H1 (cell line): Measurements from ENCODE around the gene CPSF4L. TPM values are rescaled to one million over a fixed set of nuclear protein-coding genes. Genes with fewer than 3 reads are reported as not detected.
"Not testable (repeated sequence)": the region's sequence is repeated elsewhere in the genome, so short reads cannot be mapped to it uniquely, and the experiment has no call there.

Source experiments
- CTCF ChIA-PET: fragments of 300-600 bp; sonication (Branson Sonifier 250); formaldehyde crosslinking; loops from one replicate; lab custom pipeline; 2021; ENCODE audit not compliant: partially characterized antibody; lab: Charles Lee
- POLR2A ChIA-PET: fragments of 300-600 bp; sonication (Branson Sonifier 250); formaldehyde crosslinking; loops from one replicate; lab custom pipeline; 2021; ENCODE audit warnings: inconsistent platforms; ENCODE audit not compliant: partially characterized antibody; lab: Charles Lee
- DNase-seq, 2 experiments: peaks; one replicate each; pipeline versions ENCODE4 v3.0.0 to v3.0.0-alpha.2; 2010 to 2022; ENCODE audit warnings: low spot score in 2 of 2, low read depth in 1 of 2, mixed read lengths in 1 of 2
- FAIRE-seq: peaks from 2 replicates; lab custom pipeline; 2011; peaks lifted over from hg19 to GRCh38; lab: Jason Lieb, UNC
- H2AFZ ChIP-seq: 2 replicates; pipeline ENCODE4 v1.8.1; 2012; ENCODE audit warnings: low read length, inconsistent platforms
- H2AK5ac ChIP-seq: 2 replicates; pipeline ENCODE4 v1.6.1; 2013; ENCODE audit warnings: low read depth, low read length
- H2BK120ac ChIP-seq: replicated peaks from 2 replicates; pipeline ENCODE3; 2013; ENCODE audit warnings: low read depth, low read length, inconsistent platforms
- H2BK12ac ChIP-seq: 2 replicates; pipeline ENCODE4 v1.6.1; 2013; ENCODE audit warnings: low read depth, low read length
- H2BK15ac ChIP-seq: 2 replicates; pipeline ENCODE4 v1.6.1; 2013; ENCODE audit warnings: low read length
- H2BK20ac ChIP-seq: 2 replicates; pipeline ENCODE4 v1.6.1; 2013; ENCODE audit warnings: low read length
- H2BK5ac ChIP-seq: 2 replicates; pipeline ENCODE4 v1.6.1; 2013; ENCODE audit warnings: low read depth, low read length
- H3K14ac ChIP-seq: 2 replicates; pipeline ENCODE4 v1.6.1; 2013; ENCODE audit warnings: inconsistent platforms; ENCODE audit not compliant: insufficient read length
- H3K18ac ChIP-seq: 2 replicates; pipeline ENCODE4 v1.6.1; 2013; ENCODE audit warnings: low read length; ENCODE audit errors: extremely low read depth
- H3K23ac ChIP-seq: 2 replicates; pipeline ENCODE4 v1.6.1; 2013; ENCODE audit warnings: inconsistent platforms; ENCODE audit not compliant: insufficient read length
- H3K23me2 ChIP-seq: 2 replicates; pipeline ENCODE4 v1.6.1; 2013; ENCODE audit warnings: low read depth, low read length
- H3K27ac ChIP-seq: 2 replicates; pipeline ENCODE4 v1.6.1; 2011; ENCODE audit warnings: low read depth, low read length, inconsistent platforms
- H3K27me3 ChIP-seq, 4 experiments: replicated peaks in 1 of 4; 1 replicate in 1 of 4; 2 replicates in 3 of 4; pipeline versions ENCODE4 v1.6.1 to v1.8.1; 2011 to 2013; ENCODE audit warnings: low read length in 3 of 4, mild to moderate bottlenecking in 3 of 4, inconsistent platforms in 2 of 4, mixed read lengths in 2 of 4, moderate library complexity in 1 of 4; ENCODE audit not compliant: control insufficient read depth in 3 of 4, insufficient read depth in 3 of 4; ENCODE audit errors: extremely low read depth in 1 of 4
- H3K36me3 ChIP-seq, 4 experiments: 2 replicates each; pipeline versions ENCODE4 v1.6.1 to v1.8.1; 2011 to 2013; ENCODE audit warnings: mild to moderate bottlenecking in 4 of 4, low read length in 3 of 4, moderate library complexity in 2 of 4, control low read depth in 1 of 4, inconsistent platforms in 1 of 4; ENCODE audit not compliant: insufficient read depth in 4 of 4, control insufficient read depth in 2 of 4
- H3K4ac ChIP-seq: replicated peaks from 2 replicates; pipeline ENCODE3; 2013; ENCODE audit warnings: low read length, low read depth, mixed read lengths, inconsistent platforms; ENCODE audit not compliant: insufficient read length
- H3K4me1 ChIP-seq, 4 experiments: replicated peaks in 1 of 4; 1 replicate in 1 of 4; 2 replicates in 3 of 4; pipeline versions ENCODE4 v1.6.1 to v1.8.1; 2011 to 2013; ENCODE audit warnings: low read length in 3 of 4, inconsistent platforms in 2 of 4, mixed read lengths in 1 of 4; ENCODE audit not compliant: insufficient read depth in 4 of 4, control insufficient read depth in 3 of 4
- H3K4me2 ChIP-seq, 2 experiments: 2 replicates each; pipeline versions ENCODE4 v1.6.1 to v1.8.1; 2011 to 2013; ENCODE audit warnings: low read depth in 2 of 2, low read length in 2 of 2, control low read depth in 1 of 2, inconsistent platforms in 1 of 2, mild to moderate bottlenecking in 1 of 2; ENCODE audit not compliant: insufficient read depth in 1 of 2
- H3K4me3 ChIP-seq, 4 experiments: fragments of 200-600, 300-600 bp in 1 of 4; sonication (generic), shearing (Covaris generic), sonication (Bioruptor Twin) in 1 of 4; 2 replicates each; pipeline versions ENCODE4 v1.5.1 to v1.8.1; 2011 to 2016; ENCODE audit warnings: low read length in 4 of 4, low read depth in 3 of 4, control low read depth in 2 of 4, inconsistent platforms in 2 of 4, mild to moderate bottlenecking in 2 of 4, mixed read lengths in 1 of 4, moderate library complexity in 1 of 4; ENCODE audit not compliant: insufficient read depth in 2 of 4; ENCODE audit errors: extremely low read depth in 1 of 4
- H3K56ac ChIP-seq: replicated peaks from 2 replicates; pipeline ENCODE3; 2013; ENCODE audit warnings: low read depth, mild to moderate bottlenecking, mixed read lengths, low read length, inconsistent platforms; ENCODE audit not compliant: insufficient read length
- H3K79me1 ChIP-seq: 2 replicates; pipeline ENCODE4 v1.6.1; 2013; ENCODE audit warnings: low read depth, low read length, control low read depth
- H3K79me2 ChIP-seq, 2 experiments: 2 replicates each; pipeline versions ENCODE4 v1.6.1 to v1.8.1; 2012 to 2013; ENCODE audit warnings: low read length in 2 of 2, mild to moderate bottlenecking in 2 of 2, inconsistent platforms in 1 of 2; ENCODE audit not compliant: insufficient read depth in 2 of 2, control insufficient read depth in 1 of 2
- H3K9ac ChIP-seq, 4 experiments: replicated peaks in 1 of 4; 1 replicate in 1 of 4; 2 replicates in 3 of 4; pipeline versions ENCODE4 v1.6.1 to v1.8.1; 2011 to 2013; ENCODE audit warnings: low read depth in 3 of 4, low read length in 3 of 4, control low read depth in 2 of 4, mild to moderate bottlenecking in 2 of 4, moderate library complexity in 2 of 4, inconsistent platforms in 1 of 4; ENCODE audit errors: extremely low read depth in 1 of 4
- H3K9me3 ChIP-seq, 2 experiments: 2 replicates each; pipeline versions ENCODE4 v1.6.1 to v1.8.1; 2012 to 2013; ENCODE audit warnings: mild to moderate bottlenecking in 2 of 2, moderate library complexity in 2 of 2, control low read depth in 1 of 2, inconsistent platforms in 1 of 2, low read depth in 1 of 2, low read length in 1 of 2, mixed read lengths in 1 of 2; ENCODE audit not compliant: insufficient read depth in 2 of 2
- H4K20me1 ChIP-seq, 2 experiments: replicated peaks in 1 of 2; 2 replicates each; pipeline versions ENCODE3 to v1.8.1; 2011 to 2013; ENCODE audit warnings: inconsistent platforms in 2 of 2, low read length in 2 of 2, mild to moderate bottlenecking in 1 of 2; ENCODE audit not compliant: insufficient read depth in 2 of 2, control insufficient read depth in 1 of 2
- H4K5ac ChIP-seq: 2 replicates; pipeline ENCODE4 v1.6.1; 2013; ENCODE audit warnings: low read length, low read depth, mixed read lengths, inconsistent platforms; ENCODE audit not compliant: insufficient read length
- H4K8ac ChIP-seq: 2 replicates; pipeline ENCODE4 v1.8.0; 2013; ENCODE audit warnings: mild to moderate bottlenecking, moderate library complexity, low read length, inconsistent platforms; ENCODE audit not compliant: insufficient read depth; ENCODE audit errors: extremely low read depth
- H4K91ac ChIP-seq: replicated peaks from 2 replicates; pipeline ENCODE3; 2013; ENCODE audit warnings: low read length, mixed read lengths, inconsistent platforms; ENCODE audit not compliant: insufficient read length
- WGBS, 2 experiments: shearing (Covaris generic) in 1 of 2; methylation state at CpG; one replicate each; pipeline versions ENCODE4 v1.1.6 to v1.1.7; 2013 to 2015; ENCODE audit warnings: low lambda C conversion rate in 2 of 2, mixed read lengths in 2 of 2, inconsistent platforms in 1 of 2, low coverage in 1 of 2, missing lambda C conversion rate in 1 of 2; ENCODE audit not compliant: insufficient replicate concordance in 2 of 2, insufficient coverage in 1 of 2, insufficient read length in 1 of 2; ENCODE audit errors: extremely low coverage in 1 of 2, missing lambda C conversion rate in 1 of 2; 5-methylcytosine and 5-hydroxymethylcytosine counted together
- polyA plus RNA-seq, 7 experiments: library from polyadenylated mRNA; depleted of rRNA in 3 of 7; stranded (reverse) in 5 of 7; unstranded in 2 of 7; fragments of >200 nt in 5 of 7; fragments of 200-250 nt in 2 of 7; gene quantifications; 1 replicate in 5 of 7; 2 replicates in 1 of 7; 4 replicates in 1 of 7; pipeline versions ENCODE4 v1.2.1 to v1.2.3, GENCODE V29; 2011 to 2013; ENCODE audit warnings: missing spikeins in 2 of 7, mixed read lengths in 2 of 7
- total RNA-seq: library from RNA; stranded (reverse); fragmentation: NEBNext Ultra II Directional; extraction: Animal tissue kit (Norgen Biotek cat#: 25700); gene quantifications from 2 replicates; pipeline ENCODE4 v1.2.1, GENCODE V29; 2021

The CPSF4L gene
- total and polyA plus RNA-seq, 2 of the 8 experiments (the other 6 are each of a cell fraction or from before 2014, with no cell fraction given): not detected

DNA sequence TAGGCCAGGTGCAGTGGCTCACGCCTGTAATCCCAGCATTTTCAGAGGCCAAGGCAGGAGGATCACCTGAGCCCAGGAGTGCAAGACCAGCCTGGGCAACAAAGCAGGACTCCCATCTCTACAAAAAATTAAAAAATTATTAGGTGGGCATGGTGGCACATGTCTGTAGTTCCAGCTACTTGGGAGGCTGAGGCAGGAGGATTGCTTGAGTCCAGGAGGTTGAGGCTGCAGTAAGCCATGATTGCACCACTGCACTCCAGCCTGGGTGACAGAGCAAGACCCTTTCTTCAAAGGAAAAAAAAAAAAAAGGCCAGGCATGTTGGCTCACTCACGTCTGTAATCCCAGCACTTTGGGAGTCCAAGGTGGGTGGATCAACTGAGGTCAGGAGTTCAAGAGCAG is 2.8 kb upstream of the CPSF4L start:
- H3K4me2 ChIP-seq, H2BK120ac ChIP-seq, H3K79me1 ChIP-seq, H3K23me2 ChIP-seq, H3K4me3 ChIP-seq, H3K9ac ChIP-seq, H4K91ac ChIP-seq, H3K27ac ChIP-seq, H3K14ac ChIP-seq, H2BK15ac ChIP-seq, POLR2A ChIA-PET, H3K9me3 ChIP-seq, H3K56ac ChIP-seq, H4K8ac ChIP-seq, H3K18ac ChIP-seq, H4K20me1 ChIP-seq, DNase-seq, H2AFZ ChIP-seq, FAIRE-seq, H3K79me2 ChIP-seq, H3K36me3 ChIP-seq, H2BK5ac ChIP-seq, H4K5ac ChIP-seq, H2AK5ac ChIP-seq, H2BK12ac ChIP-seq, H2BK20ac ChIP-seq, H3K23ac ChIP-seq, H3K4ac ChIP-seq: not testable (repeated sequence)
- Histone ChIP-seq H3K4me1 (peaks cover 5 to 18% (median 11%) of the 10 kb centered on the region in 4 experiments), H3K27me3 (peaks cover 0 to 10% (median 4%) of the 10 kb centered on the region in 4 experiments; a peak in 4 of 7 replicates)
- CTCF ChIA-PET: interaction anchor here (1.1 to 19.7 kb wide), 3 partner anchors 10 to 102 kb away, joined by 3 to 439 read pairs (median 35); no protein-coding TSS in a partner anchor
- 82% methylated on average over 2 of the region's 2 CpGs; no CpG with 5 or more reads in 1 of the 2 experiments for WGBS, 2 experiments
